IPS-20b (cell line): ENCODE results near the gene CBLL1.

Experiments
- H3K27ac ChIP-seq: one replicate; pipeline ENCODE4 v1.5.1; 2013; ENCODE audit warnings: low read length
- H3K27me3 ChIP-seq: 2 replicates; pipeline ENCODE4 v1.6.1; 2013; ENCODE audit warnings: mild to moderate bottlenecking, low read length, inconsistent platforms; ENCODE audit not compliant: insufficient read depth
- H3K36me3 ChIP-seq: 2 replicates; pipeline ENCODE4 v1.6.1; 2013; ENCODE audit warnings: low read depth, mild to moderate bottlenecking, inconsistent platforms, low read length, moderate library complexity; ENCODE audit not compliant: insufficient read depth
- H3K4me1 ChIP-seq: 2 replicates; pipeline ENCODE4 v1.6.1; 2013; ENCODE audit warnings: mild to moderate bottlenecking, control low read depth, inconsistent platforms, low read length, moderate library complexity; ENCODE audit not compliant: insufficient read depth
- H3K4me3 ChIP-seq: 2 replicates; pipeline ENCODE4 v1.5.1; 2013; ENCODE audit warnings: mild to moderate bottlenecking, low read length, inconsistent platforms
- H3K9ac ChIP-seq: 2 replicates; pipeline ENCODE4 v1.6.1; 2013; ENCODE audit warnings: low read depth, mild to moderate bottlenecking, inconsistent platforms, low read length, moderate library complexity
- H3K9me3 ChIP-seq: 2 replicates; pipeline ENCODE4 v1.6.1; 2013; ENCODE audit warnings: mild to moderate bottlenecking, low read depth, low read length, inconsistent platforms; ENCODE audit not compliant: insufficient read depth

CBLL1 gene, protein sequence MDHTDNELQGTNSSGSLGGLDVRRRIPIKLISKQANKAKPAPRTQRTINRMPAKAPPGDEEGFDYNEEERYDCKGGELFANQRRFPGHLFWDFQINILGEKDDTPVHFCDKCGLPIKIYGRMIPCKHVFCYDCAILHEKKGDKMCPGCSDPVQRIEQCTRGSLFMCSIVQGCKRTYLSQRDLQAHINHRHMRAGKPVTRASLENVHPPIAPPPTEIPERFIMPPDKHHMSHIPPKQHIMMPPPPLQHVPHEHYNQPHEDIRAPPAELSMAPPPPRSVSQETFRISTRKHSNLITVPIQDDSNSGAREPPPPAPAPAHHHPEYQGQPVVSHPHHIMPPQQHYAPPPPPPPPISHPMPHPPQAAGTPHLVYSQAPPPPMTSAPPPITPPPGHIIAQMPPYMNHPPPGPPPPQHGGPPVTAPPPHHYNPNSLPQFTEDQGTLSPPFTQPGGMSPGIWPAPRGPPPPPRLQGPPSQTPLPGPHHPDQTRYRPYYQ

DNA sequence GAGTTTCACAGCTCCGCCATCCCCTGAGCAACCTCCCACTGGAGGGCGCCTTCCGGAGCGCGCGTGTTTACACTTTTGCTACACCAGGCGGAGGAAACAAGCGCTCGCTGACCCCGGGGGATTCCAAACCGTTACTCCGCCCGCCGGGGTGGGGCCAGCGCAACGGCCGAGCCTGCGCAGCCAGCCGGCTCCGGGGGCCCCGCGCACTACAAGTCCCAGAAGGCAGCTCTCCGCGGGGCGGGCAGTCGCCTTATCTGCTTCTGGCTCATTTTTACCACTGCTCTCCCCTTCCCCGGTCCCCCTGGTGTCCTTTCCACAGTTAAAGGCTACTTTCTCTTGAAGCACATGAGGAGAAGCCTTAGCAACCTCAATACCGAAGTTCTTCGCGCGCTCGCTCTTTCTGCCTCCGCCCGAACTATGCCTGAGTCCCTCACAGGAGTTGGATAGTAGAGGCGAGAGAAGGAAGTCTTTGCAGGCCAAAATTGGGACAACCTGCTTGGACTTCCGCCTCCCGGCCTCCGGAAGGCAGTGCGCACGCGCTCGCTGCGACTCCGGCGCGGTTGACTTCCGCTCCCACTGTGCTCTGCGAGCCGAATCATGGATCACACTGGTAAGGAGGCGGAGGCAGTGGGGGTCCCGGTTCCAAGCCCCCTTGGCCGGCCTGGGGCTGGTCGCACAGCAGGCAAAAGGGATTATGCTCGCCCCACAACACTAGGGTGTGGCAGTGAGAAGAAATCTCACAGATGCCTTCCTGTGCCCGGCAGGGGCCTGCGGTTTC, at the start of gene CBLL1:
Gene CBLL1 (plus strand): TSS at position 576 of the 778 bp plus-strand sequence. CDS start 22 bp downstream, at position 598.
- Histone ChIP-seq H3K4me3 (peak within 1 kb of the TSS; percentile 96), H3K9me3 (no peaks in the 10 kb centered on the region), H3K36me3 (peaks cover 2% of the 10 kb centered on the region; the same call in 1 of the 2 replicates), H3K27me3 (0 out of 2 replicates have a peak, but pooled peaks cover 6% of the 10 kb centered on the region), H3K4me1 (peaks cover 17% of the 10 kb centered on the region), H3K9ac (peak within 1 kb of the TSS; percentile 89), H3K27ac (peak within 1 kb of the TSS; percentile 87)

DNA sequence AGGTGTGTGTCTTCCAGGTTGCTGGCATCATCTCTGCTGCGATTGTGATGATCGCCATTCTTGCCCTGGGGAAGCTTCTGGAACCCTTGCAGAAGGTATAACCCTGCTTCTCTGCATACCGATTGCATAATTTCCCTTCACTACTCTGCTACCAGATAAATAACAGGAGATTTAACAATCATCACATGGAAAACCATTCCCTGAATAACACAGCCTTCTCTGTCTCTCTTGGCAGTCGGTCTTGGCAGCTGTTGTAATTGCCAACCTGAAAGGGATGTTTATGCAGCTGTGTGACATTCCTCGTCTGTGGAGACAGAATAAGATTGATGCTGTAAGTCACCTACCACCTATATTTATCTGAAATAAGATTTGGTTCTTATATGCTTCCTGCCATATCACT, 49.6 kb upstream of the CBLL1 start:
- Histone ChIP-seq H3K4me1 (peaks cover 7% of the 10 kb centered on the region; the same call in 1 of the 2 replicates), H3K27me3 (no peaks in the 10 kb centered on the region), H3K9ac (no peak overlapping the region), H3K4me3 (no peak overlapping the region), H3K27ac (no peak overlapping the region), H3K9me3 (no peaks in the 10 kb centered on the region), H3K36me3 (no peaks in the 10 kb centered on the region)

- no peaks in the 10 kb centered on the region for H3K27me3 ChIP-seq
- H3K27ac ChIP-seq = no peak overlapping the region
Observed at GRCh38 chr7:107696330-107696946, 47.5 kb upstream of the CBLL1 start.

DNA sequence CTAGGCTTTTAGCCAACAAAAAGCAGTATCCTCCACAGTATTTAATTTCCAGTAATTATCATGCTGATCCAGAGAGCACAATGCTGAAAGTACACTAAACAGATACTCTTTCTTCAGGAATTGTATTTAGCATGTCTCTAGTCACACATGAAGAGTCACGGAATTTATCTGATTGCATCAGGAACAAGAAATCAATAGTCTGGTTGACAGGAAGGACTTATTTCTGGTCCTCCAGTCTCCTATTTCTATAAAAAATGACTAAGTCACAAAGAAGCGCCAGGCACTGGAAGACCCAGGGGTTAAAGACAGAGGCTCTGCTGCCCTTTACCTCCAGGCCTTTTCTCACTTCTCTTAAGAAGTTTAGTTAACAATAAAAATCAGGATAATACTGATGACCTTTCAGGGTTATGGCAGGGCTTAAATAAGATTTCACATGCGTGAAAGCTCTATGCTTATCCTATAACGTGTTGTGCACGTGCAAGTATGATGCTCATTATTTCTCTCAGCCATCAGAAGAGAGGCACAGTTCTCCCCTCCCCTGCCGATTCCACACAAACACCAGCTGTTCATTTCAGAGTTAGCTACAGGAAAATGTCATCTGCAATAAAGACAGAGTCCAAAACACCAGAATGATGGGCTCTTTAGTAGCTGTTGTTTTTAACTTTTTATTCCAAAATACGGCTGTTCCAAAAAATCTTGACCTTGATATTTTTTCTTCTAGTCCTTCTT, 46.5 kb upstream of the CBLL1 start:
- no peak overlapping the region for H3K4me3 ChIP-seq
- no peaks in the 10 kb centered on the region for H3K27me3 ChIP-seq
- no peak overlapping the region for H3K9ac ChIP-seq
- no peaks in the 10 kb centered on the region for H3K9me3 ChIP-seq
- H3K27ac ChIP-seq = no peak overlapping the region
- no peaks in the 10 kb centered on the region for H3K36me3 ChIP-seq
- H3K4me1 ChIP-seq = no peaks in the 10 kb centered on the region

More at GRCh38 chr7:107696330-107696946, 47.5 kb upstream of the CBLL1 start:
- Histone ChIP-seq H3K36me3 (no peaks in the 10 kb centered on the region), H3K4me3 (no peak overlapping the region), H3K9me3 (no peaks in the 10 kb centered on the region), H3K4me1 (no peaks in the 10 kb centered on the region), H3K9ac (no peak overlapping the region)

GRCh38 chr7:107700570-107700969, 43.4 kb upstream of the CBLL1 start:
- H3K27me3 ChIP-seq = no peaks in the 10 kb centered on the region
- H3K4me3 ChIP-seq = no peak overlapping the region
- no peaks in the 10 kb centered on the region for H3K4me1 ChIP-seq
- H3K27ac ChIP-seq = no peak overlapping the region
- no peaks in the 10 kb centered on the region for H3K9me3 ChIP-seq
- H3K9ac ChIP-seq = no peak overlapping the region
- H3K36me3 ChIP-seq = no peaks in the 10 kb centered on the region

DNA sequence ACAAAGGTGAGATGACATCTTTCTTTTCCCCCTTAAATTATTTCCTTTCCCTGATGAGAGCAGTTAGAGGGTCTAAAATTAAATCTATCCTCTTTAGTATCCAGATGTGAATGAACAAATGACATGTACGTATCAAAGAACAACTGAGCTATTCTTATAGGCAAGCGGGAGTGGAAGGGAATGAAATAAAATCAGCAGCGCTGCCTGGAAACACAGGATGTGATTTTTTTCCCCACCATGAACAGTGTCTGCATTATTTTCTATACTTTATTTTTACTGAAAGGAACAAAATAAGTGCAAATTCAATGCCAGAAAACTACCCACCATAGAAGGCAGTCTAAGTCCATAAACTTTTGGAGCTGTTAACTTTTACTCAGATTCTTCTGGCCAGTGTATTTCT, 42.8 kb upstream of the CBLL1 start:
- Histone ChIP-seq H3K36me3 (no peaks in the 10 kb centered on the region), H3K27ac (no peak overlapping the region), H3K27me3 (no peaks in the 10 kb centered on the region), H3K9me3 (no peaks in the 10 kb centered on the region), H3K4me1 (no peaks in the 10 kb centered on the region), H3K4me3 (no peak overlapping the region), H3K9ac (no peak overlapping the region)

DNA sequence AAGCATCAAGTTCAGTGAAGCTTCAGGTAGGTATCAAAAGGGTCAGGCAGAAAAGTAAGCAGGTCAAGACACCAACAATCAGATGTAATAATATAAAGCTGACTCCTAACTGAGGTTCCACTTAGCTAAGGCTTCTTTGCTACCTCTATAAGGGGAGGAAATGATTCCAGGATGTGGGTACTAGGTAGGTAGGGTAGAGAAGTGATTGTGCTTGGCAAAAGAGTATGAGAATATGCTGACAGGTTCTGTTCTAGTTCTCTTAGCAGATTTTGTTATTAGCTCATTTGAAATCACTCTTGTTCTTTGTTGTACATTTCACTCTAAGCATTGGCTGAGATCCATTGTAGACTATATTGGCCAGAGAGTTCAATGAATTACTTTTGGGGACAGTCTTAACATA, 40.7 kb upstream of the CBLL1 start:
- Histone ChIP-seq H3K27me3 (no peaks in the 10 kb centered on the region), H3K36me3 (no peaks in the 10 kb centered on the region), H3K4me3 (no peak overlapping the region), H3K9ac (no peak overlapping the region), H3K9me3 (no peaks in the 10 kb centered on the region), H3K4me1 (no peaks in the 10 kb centered on the region), H3K27ac (no peak overlapping the region)

DNA sequence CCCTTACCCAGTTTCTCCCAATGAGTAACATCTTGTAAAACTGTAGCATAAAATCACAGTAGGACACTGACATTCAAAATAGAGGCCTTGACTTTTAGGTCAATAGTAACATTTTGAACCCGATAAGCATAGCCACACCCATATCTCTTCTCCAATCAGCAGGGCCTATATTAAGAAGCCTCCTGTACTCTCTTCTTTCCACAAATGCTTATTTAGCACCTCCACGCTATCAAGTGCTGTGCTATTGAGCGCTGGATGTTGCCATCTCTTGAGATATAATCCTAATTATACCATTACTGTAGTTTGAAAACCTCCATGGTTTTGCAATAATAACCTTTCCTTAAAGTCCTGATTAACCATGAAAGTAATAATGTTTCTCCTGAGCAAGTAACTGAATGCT, 40.1 kb upstream of the CBLL1 start:
- H3K27ac ChIP-seq = no peak overlapping the region
- no peaks in the 10 kb centered on the region for H3K9me3 ChIP-seq

GRCh38 chr7:107708956-107709355, 35.0 kb upstream of the CBLL1 start:
- no peak overlapping the region for H3K9ac ChIP-seq
- no peak overlapping the region for H3K4me3 ChIP-seq
- H3K4me1 ChIP-seq = no peaks in the 10 kb centered on the region
- no peak overlapping the region for H3K27ac ChIP-seq
- no peaks in the 10 kb centered on the region for H3K9me3 ChIP-seq
- no peaks in the 10 kb centered on the region for H3K27me3 ChIP-seq
- no peaks in the 10 kb centered on the region for H3K36me3 ChIP-seq

More for the DNA sequence above, 40.1 kb upstream of the CBLL1 start:
- Histone ChIP-seq H3K4me3 (no peak overlapping the region), H3K27me3 (no peaks in the 10 kb centered on the region), H3K36me3 (no peaks in the 10 kb centered on the region), H3K9ac (no peak overlapping the region), H3K4me1 (no peaks in the 10 kb centered on the region)

GRCh38 chr7:107711301-107711700, 32.6 kb upstream of the CBLL1 start:
- Histone ChIP-seq H3K4me3 (no peak overlapping the region), H3K9ac (no peak overlapping the region), H3K9me3 (no peaks in the 10 kb centered on the region), H3K4me1 (no peaks in the 10 kb centered on the region), H3K36me3 (no peaks in the 10 kb centered on the region), H3K27me3 (no peaks in the 10 kb centered on the region), H3K27ac (no peak overlapping the region)

GRCh38 chr7:107712025-107712424, 31.9 kb upstream of the CBLL1 start:
- Histone ChIP-seq H3K9me3 (no peaks in the 10 kb centered on the region), H3K36me3 (no peaks in the 10 kb centered on the region), H3K4me1 (no peaks in the 10 kb centered on the region), H3K4me3 (no peak overlapping the region), H3K9ac (no peak overlapping the region), H3K27me3 (no peaks in the 10 kb centered on the region), H3K27ac (no peak overlapping the region)
